HG03139 (cell line): Measurements from ENCODE around the gene PRKCQ.

Experiments
- ATAC-seq: cut with Tn5 transposase; IDR thresholded peaks from one replicate; pipeline ENCODE4 v1.9.1; 2021; ENCODE audit not compliant: unreplicated experiment

The PRKCQ gene

DNA sequence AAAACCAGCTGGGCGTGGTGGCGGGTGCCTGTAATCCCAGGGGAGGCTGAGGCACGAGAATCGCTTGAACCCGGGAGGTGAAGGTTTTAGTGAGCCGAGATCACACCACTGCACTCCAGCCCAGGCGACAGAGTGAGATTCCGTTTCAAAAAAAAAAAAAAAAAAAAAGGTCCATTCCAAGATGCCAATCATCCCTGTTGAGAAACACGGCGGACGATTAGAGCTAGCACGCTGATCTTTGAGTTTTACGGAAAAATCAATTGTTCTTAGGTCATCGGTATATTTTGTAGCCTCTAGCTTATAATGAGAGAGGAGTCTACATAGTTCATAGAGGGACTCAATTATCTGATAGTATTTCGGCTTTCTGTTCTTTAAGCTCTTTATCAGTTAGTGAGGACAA, 169.2 kb downstream of the PRKCQ start:
- ATAC-seq = no peak

DNA sequence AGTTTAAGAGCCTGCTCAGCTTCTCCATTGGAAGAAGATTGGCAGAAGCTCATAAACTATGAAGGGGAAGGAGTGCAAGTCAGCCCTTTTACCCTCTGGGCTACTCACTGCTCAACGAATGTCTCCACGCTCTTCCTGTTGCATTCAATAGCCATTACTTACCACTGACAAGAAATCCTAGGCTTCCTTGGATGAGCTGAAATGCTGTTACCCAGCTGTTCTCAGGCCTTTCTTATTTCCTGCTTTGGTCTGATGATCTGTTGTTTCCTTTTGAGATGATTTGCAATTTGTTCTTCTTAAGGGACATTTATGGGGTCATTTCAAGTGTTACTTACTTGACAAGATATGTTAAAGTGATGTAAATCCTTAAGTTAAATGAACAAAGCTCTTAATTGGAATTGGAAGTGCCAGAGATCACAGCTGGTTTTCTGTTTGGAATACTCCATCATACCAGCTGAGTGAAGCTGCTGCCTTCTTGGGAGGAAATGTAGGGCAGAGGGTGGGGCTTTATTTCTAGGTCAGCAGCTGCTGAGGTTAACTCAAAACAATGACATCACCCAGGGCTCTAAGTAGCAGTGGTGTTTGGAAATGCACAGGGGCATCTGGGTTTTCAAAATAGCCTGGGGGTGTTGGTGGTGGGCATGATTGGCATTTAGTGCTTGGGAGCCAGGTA, 170.0 kb downstream of the PRKCQ start:
- no peak for ATAC-seq

DNA sequence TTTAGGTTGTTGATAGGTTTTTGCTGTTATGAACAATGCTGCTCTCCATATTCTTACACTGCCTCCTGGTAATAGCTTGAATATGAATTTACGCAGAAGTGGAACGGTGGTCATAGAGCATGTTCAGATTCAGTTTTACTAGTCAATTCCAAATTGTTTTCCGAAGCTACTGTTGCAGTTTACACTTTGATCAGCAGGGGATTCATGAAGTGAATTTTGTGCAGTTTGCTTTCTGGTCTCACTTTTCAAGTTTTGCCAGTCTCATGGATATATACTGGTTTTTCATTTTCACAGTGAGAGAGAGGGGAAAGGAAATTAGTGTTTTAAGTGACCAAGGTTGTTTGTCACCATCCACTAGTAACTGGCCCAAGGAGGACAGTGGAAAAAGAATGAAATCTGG, 171.3 kb downstream of the PRKCQ start:
- ATAC-seq = no peak

DNA sequence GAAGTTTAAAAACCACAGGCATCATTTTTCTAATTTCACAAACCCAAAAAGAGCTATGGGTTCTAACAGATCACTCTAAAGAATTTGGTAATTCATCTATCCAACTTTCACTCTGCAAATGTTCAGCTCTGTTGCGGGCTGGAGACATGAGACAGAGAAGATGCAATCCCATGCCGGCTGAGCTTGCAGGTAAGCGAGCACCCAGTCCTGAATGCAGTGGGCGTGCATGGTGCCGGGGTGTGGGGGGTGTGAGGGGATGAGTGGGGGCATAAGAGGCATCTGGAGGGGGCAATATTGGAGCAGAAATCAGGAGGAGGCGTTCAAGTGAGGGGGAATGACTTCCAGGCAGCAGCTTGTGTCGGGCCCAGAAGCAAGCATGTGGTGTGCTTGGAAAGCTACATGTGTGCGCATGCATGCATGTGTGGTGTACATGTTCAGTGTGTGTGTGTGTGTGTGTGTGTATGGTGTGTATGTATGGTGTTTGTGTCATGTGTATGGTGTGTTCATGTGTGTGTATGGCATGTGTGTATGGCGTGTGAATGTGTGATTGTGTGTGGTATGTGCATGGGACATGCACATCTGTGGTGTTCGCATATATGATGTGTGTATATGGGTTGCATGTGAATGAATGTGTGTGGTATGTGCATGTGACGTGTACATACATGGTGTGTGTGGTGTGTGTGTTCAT, 172.9 kb downstream of the PRKCQ start:
- no peak for ATAC-seq

DNA sequence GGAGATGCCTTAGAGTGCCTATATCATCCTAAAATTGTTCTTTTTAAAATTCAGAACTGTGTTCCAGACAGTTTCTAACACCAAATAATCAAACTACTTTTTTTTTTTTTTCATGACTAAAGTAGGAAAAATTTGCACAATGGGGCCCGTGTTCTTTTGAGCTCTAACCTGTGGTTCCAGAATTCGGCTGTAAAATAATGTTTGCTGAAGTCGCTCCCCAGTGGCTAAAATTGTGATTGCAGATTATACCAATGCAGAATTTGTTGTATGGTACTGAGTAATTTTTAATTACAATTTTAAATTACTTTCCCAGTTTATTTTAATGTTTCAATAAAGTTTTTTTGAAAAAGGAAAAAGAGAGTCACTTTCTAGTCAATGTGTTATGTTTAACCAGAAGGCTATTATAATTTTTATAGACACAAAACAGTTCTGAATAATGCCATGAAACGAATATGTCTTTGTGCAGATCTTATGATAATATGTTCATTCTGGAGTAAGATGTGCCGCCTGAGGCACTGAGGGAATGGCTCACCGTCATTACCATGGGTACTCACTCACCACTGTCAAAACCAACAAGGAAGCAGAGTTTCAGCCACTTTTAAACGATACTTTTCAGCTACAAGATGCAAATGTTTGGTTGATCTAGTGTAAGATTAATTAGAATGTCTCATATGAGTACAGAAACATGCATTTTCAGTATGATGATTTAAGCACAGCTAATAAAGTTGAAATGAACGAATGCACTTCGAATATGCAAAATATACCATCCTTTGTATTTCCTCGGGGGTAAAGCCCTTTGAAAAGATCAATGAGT, 173.6 kb downstream of the PRKCQ start:
- no peak for ATAC-seq

DNA sequence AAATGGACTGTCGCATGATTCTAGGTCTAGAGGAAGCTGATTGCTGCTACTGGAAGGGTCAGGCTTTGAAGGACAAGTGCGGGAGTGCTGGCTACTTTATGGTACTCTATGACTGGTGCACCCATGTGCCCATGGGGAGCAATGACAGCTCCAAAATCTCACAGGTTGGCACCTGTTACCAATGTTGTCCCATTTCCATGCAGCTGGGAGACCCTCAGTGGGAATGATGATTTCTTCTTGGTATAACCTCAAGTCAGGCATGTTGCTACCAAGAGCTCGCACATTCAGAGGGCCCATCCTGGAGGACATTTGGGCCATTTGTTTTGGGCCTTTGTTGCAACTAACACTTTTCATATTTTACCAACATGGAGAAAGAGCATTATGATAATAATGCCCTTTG, 174.4 kb downstream of the PRKCQ start:
- no peak for ATAC-seq

DNA sequence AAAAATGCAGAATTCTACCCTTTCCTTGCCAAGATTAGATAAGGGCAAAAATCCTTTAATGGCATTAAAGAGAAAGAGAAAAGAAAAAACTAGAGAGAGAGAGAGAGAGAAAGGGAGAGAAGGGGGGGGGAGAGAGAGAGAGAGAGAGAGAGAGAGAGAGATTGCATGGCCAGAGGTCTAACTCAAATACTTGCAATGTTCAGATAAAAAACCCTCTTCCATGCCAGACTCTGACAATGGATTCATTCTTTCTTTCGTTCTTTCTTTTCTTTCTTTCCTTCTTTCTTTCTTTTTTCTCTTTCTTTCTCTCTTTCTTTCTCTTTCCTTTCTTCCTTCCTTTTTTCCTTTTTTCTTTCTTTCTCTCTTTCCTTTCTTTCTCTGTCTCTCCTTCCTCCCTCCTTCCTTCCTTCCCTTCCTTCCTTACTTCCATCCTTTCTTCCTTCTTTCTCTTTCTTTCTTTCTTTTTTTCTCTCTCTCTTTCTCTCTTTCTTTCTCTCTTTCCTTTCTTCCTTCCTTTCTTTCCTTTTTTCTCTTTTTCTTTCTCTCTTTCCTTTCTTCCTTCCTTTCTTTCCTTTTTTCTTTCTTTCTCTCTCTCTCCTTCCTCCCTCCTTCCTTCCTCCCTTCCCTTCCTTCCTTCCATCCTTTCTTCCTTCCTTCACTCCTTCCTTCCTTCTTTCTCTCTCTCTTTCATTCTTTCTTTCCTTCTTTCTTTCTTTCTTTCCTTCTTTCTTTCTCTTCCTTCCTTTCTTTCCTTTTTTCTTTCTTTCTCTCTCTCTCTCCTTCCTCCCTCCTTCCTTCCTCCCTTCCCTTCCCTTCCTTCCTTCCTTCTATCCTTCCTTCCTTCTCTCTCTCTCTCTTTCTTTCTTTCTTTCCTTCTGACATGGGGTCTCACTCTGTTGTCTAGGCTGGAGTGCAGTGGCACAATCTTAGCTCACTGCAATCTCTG, 175.7 kb downstream of the PRKCQ start:
- no peak for ATAC-seq

DNA sequence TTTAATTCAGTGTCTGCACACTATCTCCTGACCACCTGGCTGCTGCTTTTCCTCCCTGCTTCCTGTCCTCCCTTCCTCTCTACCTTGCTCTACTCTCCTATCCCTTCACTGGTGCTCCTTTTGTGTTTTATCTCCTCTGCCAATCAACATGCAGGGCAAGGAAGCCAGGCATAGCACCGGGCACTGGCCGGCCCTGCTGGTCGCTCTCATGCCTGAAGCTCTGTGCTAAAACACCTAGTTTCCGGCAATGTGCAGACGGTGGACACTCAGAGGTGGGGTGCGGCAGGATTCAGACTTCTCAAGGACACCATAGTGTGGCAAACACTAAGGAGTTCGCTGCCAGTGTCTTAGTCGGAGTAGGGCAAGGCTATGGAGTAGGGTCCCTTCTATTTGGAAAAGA, 177.1 kb downstream of the PRKCQ start:
- no peak for ATAC-seq

DNA sequence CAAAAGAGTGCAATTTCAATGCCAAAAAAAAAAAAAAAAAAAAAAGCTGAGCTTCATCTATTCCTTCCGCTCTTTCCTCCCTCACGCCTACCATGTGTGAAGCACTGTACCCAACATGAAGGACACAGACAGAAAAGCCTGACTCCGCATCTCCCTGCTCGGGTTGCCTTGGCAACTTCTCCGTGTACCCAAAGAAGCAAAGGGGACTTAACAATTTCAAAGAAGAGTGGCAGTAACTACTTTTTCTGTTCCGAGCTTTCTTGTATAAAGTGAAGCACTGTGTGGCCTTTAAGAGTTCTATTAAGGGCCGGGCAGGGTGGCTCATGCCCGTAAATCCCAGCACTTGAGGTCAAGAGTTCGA, 177.7 kb downstream of the PRKCQ start:
- ATAC-seq = no peak

DNA sequence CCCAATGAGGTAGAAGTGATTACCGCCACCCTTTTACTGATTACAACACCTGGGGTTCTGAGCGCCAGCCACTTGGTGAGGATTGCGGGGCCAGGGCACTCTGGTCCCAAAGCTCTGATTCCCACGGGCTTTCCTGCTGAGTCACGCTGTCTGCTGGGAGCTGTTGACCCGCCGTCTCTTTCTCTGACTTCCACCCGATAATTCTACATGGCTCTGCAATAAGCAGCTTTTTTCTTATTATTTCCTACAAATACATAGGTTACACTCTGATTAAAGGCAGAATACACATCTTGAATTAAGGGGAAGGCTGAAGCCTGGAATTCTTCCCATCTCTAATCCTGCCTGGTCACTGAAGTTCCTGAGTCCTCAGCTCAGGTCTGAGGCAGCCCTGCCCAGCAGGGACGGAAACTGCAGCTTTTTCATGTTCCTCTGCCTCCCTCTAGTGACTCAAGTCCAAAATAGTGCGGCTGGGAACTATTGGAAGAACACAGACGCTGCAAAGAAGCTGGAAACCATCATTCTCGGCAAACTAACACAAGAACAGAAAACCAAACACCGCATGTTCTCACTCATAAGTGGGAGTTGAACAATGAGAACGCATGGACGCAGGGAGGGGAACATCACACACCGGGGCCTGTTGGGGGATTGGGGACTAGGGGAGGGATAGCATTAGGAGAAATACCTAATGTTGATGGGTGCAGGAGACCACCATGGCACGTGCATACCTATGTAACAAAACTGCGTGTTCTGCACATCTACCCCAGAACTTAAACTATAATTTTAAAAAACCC, 178.3 kb downstream of the PRKCQ start:
- peak; percentile 90 for ATAC-seq

DNA sequence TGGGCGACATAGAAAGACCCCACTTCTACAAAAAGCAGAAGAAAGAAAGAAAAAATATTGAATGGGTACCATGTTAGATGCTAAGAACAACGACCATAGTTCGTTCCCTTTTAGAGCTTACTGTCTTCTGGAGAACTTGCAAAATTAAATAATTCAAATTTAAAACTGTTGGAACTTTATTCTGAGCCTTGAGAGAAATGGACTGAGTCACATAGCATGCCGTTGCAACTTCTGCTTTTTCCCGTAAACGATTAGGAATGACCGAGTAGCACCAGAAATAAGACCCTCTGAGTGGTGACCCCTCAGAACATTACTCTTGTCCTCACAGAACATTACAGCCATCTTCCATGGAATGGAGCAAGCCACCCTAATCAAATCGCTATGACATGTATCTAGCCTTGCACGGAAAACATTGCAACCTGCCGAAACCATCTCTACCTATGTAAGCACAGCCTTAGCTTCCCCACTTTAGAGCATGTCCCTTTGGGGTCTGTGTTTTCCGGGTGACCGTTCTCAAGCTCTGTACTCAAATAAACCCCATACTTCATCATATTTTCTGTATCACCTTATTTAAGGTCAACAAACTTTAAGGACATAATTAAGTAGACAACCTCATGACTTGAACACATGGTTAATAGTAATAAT, 179.1 kb downstream of the PRKCQ start:
- ATAC-seq = no peak

DNA sequence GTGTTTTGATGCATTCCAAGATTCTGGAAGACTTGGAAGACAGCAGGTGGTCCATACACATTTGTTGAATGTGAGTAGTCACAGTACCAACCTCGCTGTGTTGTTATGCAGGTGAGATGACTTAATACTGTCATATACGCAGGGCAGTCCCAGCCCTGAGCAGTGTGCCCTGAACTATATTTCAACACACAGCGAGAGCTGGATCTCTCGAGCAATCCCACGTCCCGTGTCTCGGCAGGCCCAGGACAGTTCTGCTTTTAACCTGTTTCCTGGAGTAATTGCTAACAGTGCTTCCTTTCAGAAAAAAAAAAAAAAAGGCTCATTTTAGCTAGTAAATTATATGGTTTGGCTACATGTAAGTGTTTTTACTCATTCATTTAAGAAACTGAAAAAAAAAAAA, 179.7 kb downstream of the PRKCQ start:
- ATAC-seq = no peak

DNA sequence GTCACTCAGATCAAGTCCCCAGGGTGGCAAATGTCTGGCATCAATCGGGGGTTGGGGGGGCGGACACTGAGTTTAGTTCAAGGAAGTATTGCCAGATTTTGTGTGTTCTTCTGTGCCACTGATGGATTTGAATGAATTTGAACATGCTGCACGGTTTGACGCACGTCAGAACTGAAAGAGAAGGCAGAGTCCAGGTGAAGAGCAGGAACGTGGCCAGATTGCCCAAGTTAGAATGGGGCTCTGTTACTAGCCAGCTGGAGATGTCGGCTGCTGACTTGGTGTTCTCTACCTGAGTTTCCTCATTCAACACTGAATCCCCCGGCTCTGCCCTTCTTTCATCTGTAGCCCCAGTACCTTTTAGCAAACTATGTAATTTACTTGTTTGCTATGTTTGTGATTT, 180.2 kb downstream of the PRKCQ start:
- ATAC-seq = no peak

DNA sequence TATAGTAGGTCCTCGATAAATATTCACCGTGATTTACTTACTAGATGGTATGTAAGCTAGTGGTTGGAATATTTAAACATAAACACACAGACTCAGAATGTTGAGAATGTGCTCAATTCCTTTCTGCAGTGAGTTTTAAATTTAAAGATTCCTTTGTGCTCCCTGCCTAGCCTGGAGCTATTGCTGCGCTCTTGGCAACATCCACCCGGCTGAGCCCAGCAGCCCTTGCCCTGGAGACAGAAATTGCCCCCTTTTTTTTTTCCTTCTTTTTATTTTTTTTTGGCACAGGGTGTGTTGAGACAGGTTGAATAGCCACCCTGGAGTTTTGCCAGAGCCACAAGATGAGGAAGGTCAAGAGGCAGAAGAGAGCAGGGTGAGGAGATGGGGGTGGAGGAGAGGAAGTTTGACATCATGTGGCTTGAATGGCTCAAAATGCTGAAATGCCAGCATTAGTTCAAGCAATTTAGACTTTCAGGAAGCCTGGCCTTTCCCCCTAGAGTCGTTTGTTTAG, 180.8 kb downstream of the PRKCQ start:
- ATAC-seq = no peak

DNA sequence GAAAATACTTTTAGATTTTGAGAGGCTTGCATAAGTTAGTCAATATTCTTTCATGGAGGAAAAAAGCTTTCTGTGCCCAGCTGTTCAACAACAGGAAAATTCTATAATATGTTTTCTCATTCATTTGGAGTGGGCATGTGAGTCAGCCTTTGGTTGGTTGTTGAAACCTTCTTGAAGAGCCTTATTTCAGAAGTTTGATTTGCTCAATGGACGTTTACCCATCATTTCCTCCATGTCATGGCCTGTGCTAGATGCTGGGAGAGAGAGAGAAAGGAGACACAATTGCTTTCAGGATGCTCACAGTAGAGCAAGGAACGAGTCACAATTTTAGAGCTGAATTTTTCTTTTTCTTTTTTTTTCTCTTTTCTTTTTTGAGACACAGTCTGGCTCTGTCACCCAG, 181.7 kb downstream of the PRKCQ start:
- no peak for ATAC-seq

DNA sequence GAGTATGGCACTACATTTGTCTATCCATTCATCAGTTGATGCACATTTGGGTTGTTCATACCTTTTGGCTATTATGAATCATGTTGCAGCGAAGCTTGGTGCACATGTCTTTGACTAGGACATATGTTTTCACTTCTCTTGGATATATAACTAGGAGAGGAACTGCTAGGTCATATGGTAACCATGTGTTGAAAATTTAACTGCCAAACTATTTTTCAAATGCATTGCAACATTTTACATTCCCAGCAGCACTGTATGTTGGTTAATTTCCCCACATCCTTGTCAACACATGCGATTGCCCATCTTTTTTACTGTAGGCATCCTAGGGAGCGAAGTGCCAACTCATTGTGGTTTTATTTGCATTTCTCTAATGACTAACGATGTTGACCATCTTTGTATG, 183.4 kb downstream of the PRKCQ start:
- no peak for ATAC-seq

DNA sequence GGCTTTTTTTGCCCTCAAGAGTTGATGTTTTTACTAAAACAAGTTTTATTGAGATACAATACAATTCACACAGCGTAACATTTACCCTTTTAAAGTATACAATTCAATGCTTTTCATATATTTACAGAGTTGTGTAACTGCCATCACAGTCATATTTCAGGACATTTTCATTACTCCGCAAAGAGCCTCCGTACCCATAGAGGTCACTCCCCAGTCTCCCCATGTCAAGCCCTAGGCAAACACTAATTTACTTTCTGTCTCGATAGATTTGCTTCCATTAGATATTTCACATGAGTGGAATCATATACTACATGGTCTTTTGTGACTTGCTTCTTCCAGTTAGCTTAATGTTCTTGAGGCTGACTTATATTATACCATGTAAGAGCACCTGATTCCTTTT, 183.8 kb downstream of the PRKCQ start:
- no peak for ATAC-seq

DNA sequence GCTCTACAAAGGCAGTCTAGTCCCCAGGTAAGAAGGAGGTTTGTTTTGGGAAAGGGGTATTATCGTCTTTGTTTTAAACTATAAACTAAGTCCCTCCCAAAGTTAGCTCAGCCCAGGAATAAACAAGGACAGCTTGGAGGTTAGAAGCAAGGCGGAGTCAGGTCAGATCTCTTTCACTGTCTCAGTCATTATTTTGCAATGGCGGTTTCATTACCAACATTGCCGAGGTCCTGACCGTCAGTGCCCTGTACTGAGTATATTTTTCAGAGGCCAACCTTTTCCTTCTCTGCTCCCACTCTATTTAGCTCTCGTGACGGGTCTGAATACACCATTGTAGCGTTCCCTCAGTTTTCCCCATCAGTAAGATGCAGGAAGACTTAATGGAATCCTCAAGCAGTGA, 184.5 kb downstream of the PRKCQ start:
- no peak for ATAC-seq

DNA sequence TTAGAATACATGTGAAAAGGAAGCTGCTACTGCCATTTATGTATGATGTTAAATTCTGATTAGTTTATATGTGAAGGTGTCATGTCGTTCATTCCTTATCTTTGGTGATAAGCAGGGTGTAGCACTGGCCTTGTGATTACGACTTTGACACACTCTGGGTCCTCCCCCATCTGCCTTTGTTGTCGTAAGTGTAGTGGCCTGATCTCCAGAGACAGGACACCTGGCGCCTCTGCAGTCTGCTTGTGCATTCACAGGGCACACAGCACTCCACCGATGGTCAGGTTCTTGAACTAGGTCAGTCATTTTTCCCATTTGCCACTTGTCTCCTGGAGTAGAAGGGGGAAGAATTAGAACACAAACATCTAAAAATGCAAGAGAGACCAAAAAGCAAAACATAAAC, 186.0 kb downstream of the PRKCQ start:
- ATAC-seq = no peak

DNA sequence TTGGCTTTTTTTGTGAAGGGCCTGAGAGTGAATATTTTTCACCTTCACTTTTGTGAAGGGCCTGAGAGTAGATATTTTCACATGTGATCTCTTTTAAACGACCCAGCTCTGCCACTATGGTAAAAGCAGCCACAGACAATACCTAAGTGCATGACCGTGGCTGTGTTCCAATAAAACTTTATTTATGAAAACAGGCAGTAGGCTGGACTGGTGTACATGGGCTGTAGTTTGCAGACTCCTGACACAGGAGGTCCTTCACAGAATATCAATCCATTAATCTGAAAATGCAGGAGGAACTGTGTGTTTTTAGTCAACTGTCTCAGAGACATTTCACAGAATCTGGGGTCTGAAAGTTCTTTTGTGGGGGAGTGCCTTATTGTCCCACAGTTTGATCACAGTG, 186.9 kb downstream of the PRKCQ start:
- ATAC-seq = no peak
